HPDE6-E6E7 (cell line): ENCODE data around the gene ZFY.
"Not testable (repeated sequence)": the region's sequence is repeated elsewhere in the genome, so short reads cannot be mapped to it uniquely, and the experiment has no call there.

ENCODE experiments used
- DNase-seq: peaks from one replicate; pipeline ENCODE4 v3.0.0; 2011; ENCODE audit warnings: missing footprints; ENCODE audit errors: extremely low spot score

ZFY gene

GRCh38 chrY:2973110-2973751 is 38.0 kb downstream of the ZFY start:
- no peak for DNase-seq

- no peak for DNase-seq
Measured at GRCh38 chrY:2979283-2979682, 44.1 kb downstream of the ZFY start.

GRCh38 chrY:2984491-2984890 is 49.3 kb downstream of the ZFY start:
- DNase-seq: no peak

DNA sequence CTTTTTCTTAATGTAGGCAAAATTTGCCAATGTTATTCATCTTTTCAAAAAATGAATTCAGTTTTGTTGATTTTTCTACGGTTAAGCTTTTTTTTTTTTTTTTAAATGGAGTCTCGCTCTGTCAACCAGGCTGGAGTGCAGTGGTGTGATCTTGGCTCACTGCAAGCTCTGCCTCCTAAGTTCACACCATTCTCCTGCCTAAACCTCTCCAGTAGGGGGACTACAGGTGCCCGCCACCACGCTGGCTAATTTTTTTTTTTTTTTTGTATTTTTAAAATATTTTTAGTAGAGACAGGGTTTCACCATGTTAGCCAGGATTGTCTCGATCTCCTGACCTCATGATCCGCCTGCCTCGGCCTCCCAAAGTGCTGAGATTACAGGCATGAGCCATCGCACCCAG is 52.0 kb downstream of the ZFY start:
- not testable (repeated sequence) for DNase-seq

DNA sequence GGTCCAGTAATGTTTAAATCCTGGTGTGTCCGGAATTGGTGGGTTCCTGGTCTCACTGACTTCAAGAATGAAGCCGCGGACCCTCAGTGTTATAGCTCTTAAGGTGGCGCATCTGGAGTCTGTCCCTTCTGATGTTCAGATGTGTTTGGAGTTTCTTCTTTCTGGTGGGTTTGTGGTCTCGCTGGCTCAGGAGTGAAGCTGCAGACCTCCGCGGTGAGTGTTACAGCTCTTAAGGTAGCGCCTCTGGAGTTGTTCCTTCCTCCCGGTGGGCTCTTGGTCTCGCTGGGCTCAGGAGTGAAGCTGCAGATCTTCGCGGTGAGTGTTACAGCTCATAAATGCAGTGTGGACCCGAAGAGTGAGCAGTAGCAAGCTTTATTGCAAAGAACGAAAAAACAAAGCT is 62.2 kb downstream of the ZFY start:
- DNase-seq: not testable (repeated sequence)

- DNase-seq: no peak
Measured at GRCh38 chrY:3002190-3002589, 67.0 kb downstream of the ZFY start.

GRCh38 chrY:3002680-3003515 is 67.7 kb downstream of the ZFY start:
- no peak for DNase-seq

DNA sequence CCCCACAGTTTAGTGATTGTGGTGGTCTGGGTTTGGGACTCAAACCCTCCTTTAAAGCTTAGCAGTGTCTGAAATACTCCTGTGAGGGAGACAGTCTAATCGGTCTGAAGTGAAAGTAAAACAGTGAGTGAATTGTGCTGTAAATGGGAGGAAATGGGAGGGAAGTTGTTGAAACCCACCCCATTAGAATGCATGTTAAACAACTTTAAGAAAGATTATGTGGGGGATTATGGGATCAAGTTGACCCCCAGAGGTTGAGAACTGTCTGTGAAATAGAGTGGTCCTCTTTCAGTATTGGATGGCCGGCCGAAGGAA is 68.3 kb downstream of the ZFY start:
- DNase-seq: no peak

GRCh38 chrY:3003846-3004245 is 68.7 kb downstream of the ZFY start:
- DNase-seq: no peak

- not testable (repeated sequence) for DNase-seq
Measured at GRCh38 chrY:3006031-3006430, 70.8 kb downstream of the ZFY start.

DNA sequence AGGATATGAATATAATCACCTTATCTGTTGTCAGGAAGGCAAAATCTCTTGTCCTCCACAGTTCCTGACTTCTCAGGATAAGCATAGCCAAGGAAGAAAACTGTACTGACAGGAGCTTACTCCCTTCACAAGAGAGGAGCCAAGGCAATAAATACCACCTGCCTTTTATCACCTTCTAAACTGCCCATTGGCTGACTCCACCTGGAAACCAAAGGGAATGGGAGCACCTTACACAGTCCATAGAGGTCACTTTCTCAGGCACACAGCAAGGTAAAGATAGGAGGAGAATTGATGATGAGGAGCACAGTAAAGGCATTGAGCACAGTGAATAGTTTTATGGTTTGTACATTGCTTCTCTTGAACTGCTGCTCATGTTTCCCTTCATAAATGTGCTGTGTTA is 72.8 kb downstream of the ZFY start:
- DNase-seq: no peak

DNA sequence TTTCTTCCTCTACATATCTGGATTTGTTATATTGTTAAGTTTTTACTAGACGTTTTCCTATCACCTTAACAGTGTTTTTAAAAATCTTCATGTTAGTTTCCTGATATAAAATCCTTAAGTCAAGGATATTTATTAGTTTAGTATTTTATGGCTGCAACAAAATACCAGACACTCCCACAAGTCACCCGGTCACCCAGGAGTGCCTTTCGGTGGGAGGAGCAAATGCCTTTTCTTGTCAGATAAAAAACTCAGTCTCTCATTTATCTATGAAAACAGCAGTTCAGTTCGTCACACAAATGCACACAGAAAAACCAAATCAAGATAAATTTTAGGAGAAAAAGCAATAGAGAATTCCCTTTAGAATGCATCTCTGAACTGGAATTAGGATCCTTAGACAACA is 77.0 kb downstream of the ZFY start:
- no peak for DNase-seq

DNA sequence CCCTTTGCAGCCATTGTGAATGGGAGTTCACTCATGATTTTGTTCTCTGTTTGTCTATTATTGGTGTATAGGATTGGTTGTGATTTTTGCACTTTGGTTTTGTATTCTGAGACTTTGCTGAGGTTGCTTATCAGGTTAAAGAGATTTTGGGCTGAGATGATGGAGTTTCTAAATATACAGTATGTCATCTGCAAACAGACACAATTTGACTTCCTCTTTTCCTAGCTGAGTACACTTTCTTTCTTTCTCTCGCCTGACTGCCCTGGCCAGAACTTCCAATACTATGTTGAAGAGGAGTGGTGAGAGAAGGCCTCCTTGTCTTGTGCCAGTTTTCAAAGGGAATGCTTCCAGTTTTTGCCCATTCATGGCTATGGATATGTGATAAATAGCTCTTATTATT is 81.4 kb downstream of the ZFY start:
- DNase-seq: no peak

DNA sequence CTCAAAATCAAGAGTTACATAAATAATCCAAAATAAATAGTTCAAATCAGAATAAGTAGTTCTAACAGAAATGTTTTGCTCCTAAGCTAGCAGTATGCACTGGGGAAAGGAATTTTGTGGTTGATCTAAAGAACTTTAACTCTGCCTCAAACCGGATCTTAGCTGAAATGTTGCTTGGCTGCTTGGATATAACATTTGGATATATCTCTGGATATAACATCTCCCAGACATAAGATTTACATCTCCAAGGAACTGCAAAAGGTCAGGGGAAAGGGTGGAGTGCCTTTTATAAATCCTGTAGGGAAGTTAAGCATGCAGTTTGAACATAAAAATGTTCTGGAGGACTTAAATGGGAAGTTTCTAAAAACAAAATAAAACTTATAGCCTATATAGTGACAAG is 83.4 kb downstream of the ZFY start:
- no peak for DNase-seq

GRCh38 chrY:3019584-3019983 is 84.4 kb downstream of the ZFY start:
- DNase-seq: no peak

- DNase-seq: no peak
Measured at GRCh38 chrY:3021176-3021575, 86.0 kb downstream of the ZFY start.

DNA sequence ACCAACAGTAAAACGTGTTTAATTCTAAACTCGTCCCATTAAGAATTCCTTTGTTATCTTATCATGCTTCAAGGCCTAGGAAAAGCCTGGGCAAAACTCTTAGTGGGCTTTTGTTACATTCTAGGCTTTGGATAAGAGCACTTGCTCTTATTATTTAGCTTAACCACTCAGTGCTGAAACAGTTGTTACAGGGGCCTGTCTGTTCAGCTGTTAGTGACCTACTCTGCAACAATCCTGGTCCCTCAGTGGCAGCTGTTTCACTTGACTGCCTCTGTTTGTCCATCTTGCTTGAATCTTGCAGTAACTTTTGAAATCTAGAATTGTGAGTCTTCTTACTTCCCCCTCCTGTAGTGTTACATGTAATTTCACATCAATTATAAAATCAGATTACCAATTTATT is 88.4 kb downstream of the ZFY start:
- DNase-seq: no peak

GRCh38 chrY:3025357-3025756 is 90.2 kb downstream of the ZFY start:
- no peak for DNase-seq
